GM12878 (cell line): ENCODE data around the gene LPIN1. TPM values are rescaled to one million over a fixed set of nuclear protein-coding genes. Genes with fewer than 3 reads are reported as not detected.
A peak's percentile ranks its signal among the peaks of the same experiment; 100 is the strongest.

Experiments
- IRF4 ChIP-seq: IDR thresholded peaks from 2 replicates; pipeline ENCODE4 v1.6.1; 2011; ENCODE audit warnings: low read depth, low read length
- SMARCA5 ChIP-seq: fragments of 450-650 bp; IDR thresholded peaks from 2 replicates; pipeline ENCODE4 v1.6.1; 2017; ENCODE audit warnings: mild to moderate bottlenecking
- SPI1 ChIP-seq: IDR thresholded peaks from 2 replicates; pipeline ENCODE4 v1.6.1; 2011; ENCODE audit warnings: low read depth, mild to moderate bottlenecking, low read length, moderate library complexity, borderline replicate concordance; ENCODE audit not compliant: insufficient read depth
- SRF ChIP-seq, 2 experiments: IDR thresholded peaks; 2 replicates each; pipeline ENCODE4 v1.6.1; 2011; ENCODE audit warnings: low read depth in 2 of 2, low read length in 2 of 2, mild to moderate bottlenecking in 1 of 2, moderate library complexity in 1 of 2
- TCF12 ChIP-seq: IDR thresholded peaks from 2 replicates; pipeline ENCODE4 v1.6.1; 2011; ENCODE audit warnings: low read depth, mild to moderate bottlenecking, low read length
- ZNF207 ChIP-seq: fragments of 450-650 bp; IDR thresholded peaks from 2 replicates; pipeline ENCODE4 v1.6.1; 2014; ENCODE audit warnings: antibody characterized with exemption, mild to moderate bottlenecking, borderline replicate concordance
- ZNF687 ChIP-seq: fragments of 450-650 bp; IDR thresholded peaks from 2 replicates; pipeline ENCODE4 v1.6.1; 2017; ENCODE audit warnings: mild to moderate bottlenecking, moderate library complexity
- polyA plus RNA-seq, 11 experiments: library from polyadenylated mRNA; depleted of rRNA in 4 of 11; unstranded in 6 of 11; stranded (reverse) in 5 of 11; fragments of >200 nt; fragmentation: Nextera tagmentation in 4 of 11; fragmentation: Illumina TruSeq in 1 of 11; extraction: Ambion mirVana in 4 of 11; extraction: Trizol in 1 of 11; gene quantifications; 1 replicate in 1 of 11; 2 replicates in 10 of 11; pipeline versions ENCODE4 v1.2.1 to v1.2.3, GENCODE V29; 2011 to 2016; ENCODE audit warnings: inconsistent platforms in 2 of 11, missing spikeins in 2 of 11, low read depth in 1 of 11
- total RNA-seq, 4 experiments: library from RNA; depleted of rRNA in 3 of 4; stranded (reverse); fragments of >200 nt in 3 of 4; fragmentation: Illumina TruSeq in 1 of 4; extraction: Trizol in 1 of 4; gene quantifications; 2 replicates each; pipeline versions ENCODE4 v1.2.1 to v1.2.3, GENCODE V29; 2013 to 2021
- TF ChIP-seq, protein P1 (sequence below): fragments of 450-650 bp; IDR thresholded peaks from 2 replicates; pipeline ENCODE4 v1.6.1; 2017; ENCODE audit warnings: low read depth, mild to moderate bottlenecking, moderate library complexity
- TF ChIP-seq, protein P2 (sequence below): IDR thresholded peaks from 2 replicates; pipeline ENCODE4 v1.6.1; 2012; ENCODE audit warnings: improper control_type of control experiment, low read depth, low read length; ENCODE audit not compliant: insufficient replicate concordance

LPIN1 gene
- total and polyA plus RNA-seq, 10 of the 15 experiments (the other 5 are each of a cell fraction or from before 2014, with no cell fraction given) = 18.8 to 82.5 (median 50.3) TPM

DNA sequence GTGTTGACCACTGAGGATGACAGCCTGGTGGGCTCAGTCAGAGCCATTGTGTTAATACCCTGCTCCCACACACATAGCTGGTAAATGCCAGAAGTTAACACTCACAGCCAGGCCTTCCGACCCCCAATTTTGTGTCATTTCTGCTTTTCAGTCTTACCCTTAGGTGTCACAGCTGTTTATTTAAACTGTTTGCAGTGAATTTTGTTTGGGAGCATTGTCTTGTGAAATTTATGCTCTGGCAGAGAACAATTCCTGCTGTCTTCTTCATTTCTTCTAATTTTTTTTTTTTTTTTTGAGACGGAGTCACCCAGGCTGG, 8.2 kb downstream of the LPIN1 start (continued):
- TF ChIP-seq SPI1 (peak; percentile 75), SRF (IDR thresholded peaks at IDR 0.05; ENCODE audit: low read depth in 2 of 2, low read length in 2 of 2) (no peak), SMARCA5 (no peak), IRF4 (no peak), ZNF687 (0 out of 2 replicates have a peak, but pooled peaks have one; percentile 2), TCF12 (peak; percentile 42; the same call in 1 of the 2 replicates), ZNF207 (no peak)
- TF ChIP-seq, protein P1, sequence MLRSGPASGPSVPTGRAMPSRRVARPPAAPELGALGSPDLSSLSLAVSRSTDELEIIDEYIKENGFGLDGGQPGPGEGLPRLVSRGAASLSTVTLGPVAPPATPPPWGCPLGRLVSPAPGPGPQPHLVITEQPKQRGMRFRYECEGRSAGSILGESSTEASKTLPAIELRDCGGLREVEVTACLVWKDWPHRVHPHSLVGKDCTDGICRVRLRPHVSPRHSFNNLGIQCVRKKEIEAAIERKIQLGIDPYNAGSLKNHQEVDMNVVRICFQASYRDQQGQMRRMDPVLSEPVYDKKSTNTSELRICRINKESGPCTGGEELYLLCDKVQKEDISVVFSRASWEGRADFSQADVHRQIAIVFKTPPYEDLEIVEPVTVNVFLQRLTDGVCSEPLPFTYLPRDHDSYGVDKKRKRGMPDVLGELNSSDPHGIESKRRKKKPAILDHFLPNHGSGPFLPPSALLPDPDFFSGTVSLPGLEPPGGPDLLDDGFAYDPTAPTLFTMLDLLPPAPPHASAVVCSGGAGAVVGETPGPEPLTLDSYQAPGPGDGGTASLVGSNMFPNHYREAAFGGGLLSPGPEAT = no peak; the same call in 1 of the 2 replicates
- TF ChIP-seq, protein P2, sequence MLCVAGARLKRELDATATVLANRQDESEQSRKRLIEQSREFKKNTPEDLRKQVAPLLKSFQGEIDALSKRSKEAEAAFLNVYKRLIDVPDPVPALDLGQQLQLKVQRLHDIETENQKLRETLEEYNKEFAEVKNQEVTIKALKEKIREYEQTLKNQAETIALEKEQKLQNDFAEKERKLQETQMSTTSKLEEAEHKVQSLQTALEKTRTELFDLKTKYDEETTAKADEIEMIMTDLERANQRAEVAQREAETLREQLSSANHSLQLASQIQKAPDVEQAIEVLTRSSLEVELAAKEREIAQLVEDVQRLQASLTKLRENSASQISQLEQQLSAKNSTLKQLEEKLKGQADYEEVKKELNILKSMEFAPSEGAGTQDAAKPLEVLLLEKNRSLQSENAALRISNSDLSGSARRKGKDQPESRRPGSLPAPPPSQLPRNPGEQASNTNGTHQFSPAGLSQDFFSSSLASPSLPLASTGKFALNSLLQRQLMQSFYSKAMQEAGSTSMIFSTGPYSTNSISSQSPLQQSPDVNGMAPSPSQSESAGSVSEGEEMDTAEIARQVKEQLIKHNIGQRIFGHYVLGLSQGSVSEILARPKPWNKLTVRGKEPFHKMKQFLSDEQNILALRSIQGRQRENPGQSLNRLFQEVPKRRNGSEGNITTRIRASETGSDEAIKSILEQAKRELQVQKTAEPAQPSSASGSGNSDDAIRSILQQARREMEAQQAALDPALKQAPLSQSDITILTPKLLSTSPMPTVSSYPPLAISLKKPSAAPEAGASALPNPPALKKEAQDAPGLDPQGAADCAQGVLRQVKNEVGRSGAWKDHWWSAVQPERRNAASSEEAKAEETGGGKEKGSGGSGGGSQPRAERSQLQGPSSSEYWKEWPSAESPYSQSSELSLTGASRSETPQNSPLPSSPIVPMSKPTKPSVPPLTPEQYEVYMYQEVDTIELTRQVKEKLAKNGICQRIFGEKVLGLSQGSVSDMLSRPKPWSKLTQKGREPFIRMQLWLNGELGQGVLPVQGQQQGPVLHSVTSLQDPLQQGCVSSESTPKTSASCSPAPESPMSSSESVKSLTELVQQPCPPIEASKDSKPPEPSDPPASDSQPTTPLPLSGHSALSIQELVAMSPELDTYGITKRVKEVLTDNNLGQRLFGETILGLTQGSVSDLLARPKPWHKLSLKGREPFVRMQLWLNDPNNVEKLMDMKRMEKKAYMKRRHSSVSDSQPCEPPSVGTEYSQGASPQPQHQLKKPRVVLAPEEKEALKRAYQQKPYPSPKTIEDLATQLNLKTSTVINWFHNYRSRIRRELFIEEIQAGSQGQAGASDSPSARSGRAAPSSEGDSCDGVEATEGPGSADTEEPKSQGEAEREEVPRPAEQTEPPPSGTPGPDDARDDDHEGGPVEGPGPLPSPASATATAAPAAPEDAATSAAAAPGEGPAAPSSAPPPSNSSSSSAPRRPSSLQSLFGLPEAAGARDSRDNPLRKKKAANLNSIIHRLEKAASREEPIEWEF = no peak
